Natural killer cell (primary cell): ENCODE data around the gene NUDT4B. TPM values are rescaled to one million over a fixed set of nuclear protein-coding genes. Genes with fewer than 3 reads are reported as not detected.
"Not testable (repeated sequence)": the region's sequence is repeated elsewhere in the genome, so short reads cannot be mapped to it uniquely, and the experiment has no call there.

Experiments used
- ATAC-seq, 3 donors: fragments of 150-1000 bp in 2 of 3; fragments of 200-7000 bp in 1 of 3; cut with Tn5 transposase; 1 replicate in 1 of 3; 2 replicates in 2 of 3; pipeline ENCODE4 v1.10.0; 2021; ENCODE audit warnings: mild to moderate bottlenecking in 2 of 3, moderate library complexity in 2 of 3
- DNase-seq, 2 donors: peaks; one replicate each; pipeline versions ENCODE4 v3.0.0 to v3.0.0-alpha.2; 2013 to 2021; ENCODE audit warnings: mixed read lengths in 1 of 2
- H3K27ac ChIP-seq: one replicate; pipeline ENCODE4 v1.5.1; 2013; ENCODE audit warnings: mild to moderate bottlenecking, low read length
- H3K27me3 ChIP-seq: one replicate; pipeline ENCODE4 v1.6.1; 2013; ENCODE audit warnings: low read length; ENCODE audit not compliant: control insufficient read depth, insufficient read depth
- H3K36me3 ChIP-seq: one replicate; pipeline ENCODE4 v1.6.1; 2013; ENCODE audit warnings: low read length; ENCODE audit not compliant: control insufficient read depth, insufficient read depth
- H3K4me1 ChIP-seq: one replicate; pipeline ENCODE4 v1.6.1; 2013; ENCODE audit warnings: low read length; ENCODE audit not compliant: control insufficient read depth, insufficient read depth
- H3K4me3 ChIP-seq: one replicate; pipeline ENCODE4 v1.5.1; 2013; ENCODE audit warnings: low read length
- H3K9me3 ChIP-seq: one replicate; pipeline ENCODE4 v1.6.1; 2013; ENCODE audit warnings: low read length; ENCODE audit not compliant: control insufficient read depth, insufficient read depth
- H3K27ac Mint-ChIP-seq, 2 donors: one replicate each; pipeline ENCODE4 v1.8.0; 2022; ENCODE audit warnings: mild to moderate bottlenecking in 2 of 2, mixed read lengths in 2 of 2, moderate library complexity in 1 of 2
- H3K27me3 Mint-ChIP-seq, 2 donors: one replicate each; pipeline ENCODE4 v1.8.0; 2022; ENCODE audit warnings: low read depth in 2 of 2, mixed read lengths in 2 of 2
- H3K36me3 Mint-ChIP-seq: one replicate; pipeline ENCODE4 v1.8.0; 2022; ENCODE audit warnings: mixed read lengths
- H3K4me1 Mint-ChIP-seq, 2 donors: one replicate each; pipeline ENCODE4 v1.8.0; 2022; ENCODE audit warnings: mixed read lengths in 2 of 2
- H3K4me3 Mint-ChIP-seq: one replicate; pipeline ENCODE4 v1.8.0; 2022; ENCODE audit warnings: mild to moderate bottlenecking, moderate library complexity, mixed read lengths
- H3K9me3 Mint-ChIP-seq, 2 donors: one replicate each; pipeline ENCODE4 v1.8.0; 2022; ENCODE audit warnings: mixed read lengths in 2 of 2
- WGBS: methylation state at CpG from one replicate; pipeline ENCODE4 v1.1.7; 2013; ENCODE audit warnings: missing lambda C conversion rate; ENCODE audit not compliant: insufficient coverage; 5-methylcytosine and 5-hydroxymethylcytosine counted together
- intact Hi-C: fragments of 100-400 bp; cut with micrococcal nuclease; formaldehyde crosslinking; loops from one replicate; pipeline ENCODE4 v1.14.2; 2022
- total RNA-seq, 4 donors: library from RNA; stranded (reverse); fragments of 120-200 nt in 1 of 4; gene quantifications; one replicate each; pipeline versions ENCODE4 v1.2.3 to v1.2.4, GENCODE V29; 2013 to 2022

NUDT4B gene
- 1 to 10 TPM in 2 of 3 donors, not detected in 1; 1.6 to 3.9 TPM for total RNA-seq
- total RNA-seq (2013) = 2.9 TPM

- H3K27me3 Mint-ChIP-seq, H3K27ac Mint-ChIP-seq, H3K36me3 ChIP-seq: not testable (repeated sequence)
Measured at GRCh38 chr1:148748563-148749334, at the start of gene NUDT4B. Gene NUDT4B (plus strand): TSS chr1:148748774. CDS start chr1:148748953, 179 bp downstream.

GRCh38 chr1:148699357-148699756, 49.2 kb upstream of the NUDT4B start:
- H3K4me3 ChIP-seq, H3K27ac Mint-ChIP-seq, H3K27me3 Mint-ChIP-seq, H3K4me1 Mint-ChIP-seq, H3K27ac ChIP-seq, H3K9me3 Mint-ChIP-seq, H3K9me3 ChIP-seq, DNase-seq, H3K4me1 ChIP-seq, intact Hi-C loops, H3K27me3 ChIP-seq, H3K4me3 Mint-ChIP-seq, H3K36me3 Mint-ChIP-seq, H3K36me3 ChIP-seq: not testable (repeated sequence)
- peak in 2 of 3 donors; percentile 50 to 69 for ATAC-seq
- WGBS = no CpG with 5 or more reads among the region's 5 CpGs

More at GRCh38 chr1:148748563-148749334, at the start of gene NUDT4B:
- H3K4me1 Mint-ChIP-seq, H3K9me3 Mint-ChIP-seq, H3K27me3 ChIP-seq, H3K4me3 Mint-ChIP-seq, DNase-seq, H3K4me3 ChIP-seq, H3K36me3 Mint-ChIP-seq, H3K27ac ChIP-seq, H3K4me1 ChIP-seq, H3K9me3 ChIP-seq, intact Hi-C loops: not testable (repeated sequence)
- WGBS = no CpG with 5 or more reads among the region's 68 CpGs
- peak; percentile 69 to 79 (median 76) for ATAC-seq

GRCh38 chr1:148702242-148702641, 46.3 kb upstream of the NUDT4B start:
- H3K27ac ChIP-seq, H3K36me3 Mint-ChIP-seq, ATAC-seq, H3K27me3 Mint-ChIP-seq, H3K4me1 Mint-ChIP-seq, H3K4me3 ChIP-seq, H3K9me3 ChIP-seq, H3K36me3 ChIP-seq, H3K4me3 Mint-ChIP-seq, DNase-seq, H3K4me1 ChIP-seq, H3K27ac Mint-ChIP-seq, H3K27me3 ChIP-seq, intact Hi-C loops, H3K9me3 Mint-ChIP-seq: not testable (repeated sequence)
- no CpG with 5 or more reads among the region's 1 CpG for WGBS

- H3K36me3 ChIP-seq, H3K4me3 ChIP-seq, DNase-seq, H3K27me3 Mint-ChIP-seq, H3K9me3 Mint-ChIP-seq, H3K27ac Mint-ChIP-seq, H3K4me1 ChIP-seq, ATAC-seq, H3K4me1 Mint-ChIP-seq, H3K9me3 ChIP-seq, H3K4me3 Mint-ChIP-seq, H3K36me3 Mint-ChIP-seq, H3K27me3 ChIP-seq, intact Hi-C loops, H3K27ac ChIP-seq: not testable (repeated sequence)
- no CpG with 5 or more reads among the region's 5 CpGs for WGBS
Measured at GRCh38 chr1:148703973-148704591, 44.5 kb upstream of the NUDT4B start.

GRCh38 chr1:148705316-148705948, 43.1 kb upstream of the NUDT4B start:
- no CpG with 5 or more reads among the region's 4 CpGs for WGBS
- H3K27me3 Mint-ChIP-seq, H3K27me3 ChIP-seq, H3K36me3 Mint-ChIP-seq, ATAC-seq, H3K9me3 ChIP-seq, H3K36me3 ChIP-seq, H3K4me1 ChIP-seq, DNase-seq, H3K4me3 Mint-ChIP-seq, H3K9me3 Mint-ChIP-seq, intact Hi-C loops, H3K4me3 ChIP-seq, H3K27ac Mint-ChIP-seq, H3K27ac ChIP-seq, H3K4me1 Mint-ChIP-seq: not testable (repeated sequence)

- intact Hi-C loops, H3K4me3 Mint-ChIP-seq, H3K36me3 Mint-ChIP-seq, H3K9me3 ChIP-seq, H3K27me3 Mint-ChIP-seq, H3K27me3 ChIP-seq, H3K4me1 Mint-ChIP-seq, H3K9me3 Mint-ChIP-seq, H3K27ac ChIP-seq, H3K27ac Mint-ChIP-seq, H3K4me1 ChIP-seq, DNase-seq, H3K4me3 ChIP-seq, ATAC-seq, H3K36me3 ChIP-seq: not testable (repeated sequence)
- WGBS = no CpG with 5 or more reads among the region's 1 CpG
Measured at GRCh38 chr1:148708779-148709333, 39.7 kb upstream of the NUDT4B start.

GRCh38 chr1:148710772-148711523, 37.6 kb upstream of the NUDT4B start:
- H3K9me3 Mint-ChIP-seq, H3K27ac ChIP-seq, H3K27me3 ChIP-seq, H3K4me1 Mint-ChIP-seq, H3K27me3 Mint-ChIP-seq, H3K4me3 Mint-ChIP-seq, H3K27ac Mint-ChIP-seq, H3K36me3 Mint-ChIP-seq, intact Hi-C loops, H3K9me3 ChIP-seq, DNase-seq, H3K4me3 ChIP-seq, H3K4me1 ChIP-seq, ATAC-seq, H3K36me3 ChIP-seq: not testable (repeated sequence)
- WGBS = no CpG with 5 or more reads among the region's 8 CpGs
